ENCODE measurements around the gene TCTA.

TCTA gene

DNA sequence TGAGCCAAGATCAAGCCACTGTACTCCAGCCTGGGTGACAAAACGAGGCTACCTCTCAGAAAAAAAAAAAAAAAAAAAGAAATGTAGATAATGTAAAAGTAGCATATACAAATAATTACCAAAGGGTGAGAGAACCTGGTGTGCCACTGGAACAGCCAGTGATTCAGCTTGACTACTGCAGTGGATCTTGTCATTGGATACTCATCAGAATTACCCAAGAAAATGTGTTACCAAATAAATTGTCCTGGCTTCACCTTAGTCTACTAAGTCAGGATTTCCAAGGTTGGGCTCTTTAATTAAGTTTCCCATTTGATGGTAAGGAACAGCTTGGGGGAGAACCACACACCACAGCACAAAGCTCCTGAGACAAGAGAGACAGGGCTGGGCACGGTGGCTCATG is 15.4 kb downstream of the TCTA start:
- TF ChIP-seq, protein P1, sequence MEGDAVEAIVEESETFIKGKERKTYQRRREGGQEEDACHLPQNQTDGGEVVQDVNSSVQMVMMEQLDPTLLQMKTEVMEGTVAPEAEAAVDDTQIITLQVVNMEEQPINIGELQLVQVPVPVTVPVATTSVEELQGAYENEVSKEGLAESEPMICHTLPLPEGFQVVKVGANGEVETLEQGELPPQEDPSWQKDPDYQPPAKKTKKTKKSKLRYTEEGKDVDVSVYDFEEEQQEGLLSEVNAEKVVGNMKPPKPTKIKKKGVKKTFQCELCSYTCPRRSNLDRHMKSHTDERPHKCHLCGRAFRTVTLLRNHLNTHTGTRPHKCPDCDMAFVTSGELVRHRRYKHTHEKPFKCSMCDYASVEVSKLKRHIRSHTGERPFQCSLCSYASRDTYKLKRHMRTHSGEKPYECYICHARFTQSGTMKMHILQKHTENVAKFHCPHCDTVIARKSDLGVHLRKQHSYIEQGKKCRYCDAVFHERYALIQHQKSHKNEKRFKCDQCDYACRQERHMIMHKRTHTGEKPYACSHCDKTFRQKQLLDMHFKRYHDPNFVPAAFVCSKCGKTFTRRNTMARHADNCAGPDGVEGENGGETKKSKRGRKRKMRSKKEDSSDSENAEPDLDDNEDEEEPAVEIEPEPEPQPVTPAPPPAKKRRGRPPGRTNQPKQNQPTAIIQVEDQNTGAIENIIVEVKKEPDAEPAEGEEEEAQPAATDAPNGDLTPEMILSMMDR (IDR thresholded peaks at IDR 0.05): no peak
- Histone ChIP-seq H3K27ac (no peak overlapping the region), H3K4me1 (peaks cover 0 to 20% (median 7%) of the 10 kb centered on the region in 4 donors), H3K36me3 (peaks cover 0 to 22% (median 17%) of the 10 kb centered on the region in 3 donors), H3K9me3 (no peaks in the 10 kb centered on the region), H3K27me3 (no peaks in the 10 kb centered on the region), H3K4me3 (no peak overlapping the region)
- DNase-seq: no peak
- intact Hi-C loops (cut with DNase I; ENCODE audit: low total_unique reads): no loop called here

DNA sequence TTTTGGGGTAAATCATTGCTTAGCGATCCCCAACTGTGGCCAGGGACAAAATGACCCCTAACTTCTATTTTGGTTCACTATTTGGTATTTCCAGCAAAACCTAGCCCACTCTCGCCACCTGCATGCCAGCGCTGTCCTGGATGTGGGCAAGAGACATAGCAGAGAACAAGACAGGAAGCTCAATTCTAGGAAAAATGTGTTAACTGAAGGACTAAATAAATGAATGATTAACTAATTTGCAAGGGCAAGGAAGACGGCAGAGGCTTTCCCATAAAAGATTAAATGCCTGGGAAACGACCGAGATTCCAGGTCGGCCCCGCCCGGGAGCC is 16.5 kb downstream of the TCTA start:
- intact Hi-C loops (cut with DNase I; ENCODE audit: low total_unique reads): no loop called here
- Histone ChIP-seq H3K36me3 (peaks cover 0 to 22% (median 17%) of the 10 kb centered on the region in 3 donors), H3K27ac (peak overlapping the region; percentile 80 to 88), H3K4me3 (peak overlapping the region; percentile 55 to 59), H3K4me1 (peaks cover 0 to 12% (median 4%) of the 10 kb centered on the region in 4 donors), H3K9me3 (no peaks in the 10 kb centered on the region), H3K27me3 (no peaks in the 10 kb centered on the region)
- TF ChIP-seq, protein P1 (IDR thresholded peaks at IDR 0.05): no peak
- DNase-seq: no peak

- no peak for DNase-seq
- TF ChIP-seq, protein P1 (IDR thresholded peaks at IDR 0.05): no peak
- peaks cover 0 to 4% (median 0%) of the 10 kb centered on the region in 4 donors for H3K4me1 ChIP-seq
- H3K27ac ChIP-seq: no peak overlapping the region
- intact Hi-C loops (cut with DNase I; ENCODE audit: low total_unique reads): no loop called here
- no peaks in the 10 kb centered on the region for H3K36me3 ChIP-seq
- H3K27me3 ChIP-seq: no peaks in the 10 kb centered on the region
- no peak overlapping the region for H3K4me3 ChIP-seq
- H3K9me3 ChIP-seq: no peaks in the 10 kb centered on the region
These were observed 22.5 kb downstream of the TCTA start for GRCh38 chr3:49434731-49435130.

DNA sequence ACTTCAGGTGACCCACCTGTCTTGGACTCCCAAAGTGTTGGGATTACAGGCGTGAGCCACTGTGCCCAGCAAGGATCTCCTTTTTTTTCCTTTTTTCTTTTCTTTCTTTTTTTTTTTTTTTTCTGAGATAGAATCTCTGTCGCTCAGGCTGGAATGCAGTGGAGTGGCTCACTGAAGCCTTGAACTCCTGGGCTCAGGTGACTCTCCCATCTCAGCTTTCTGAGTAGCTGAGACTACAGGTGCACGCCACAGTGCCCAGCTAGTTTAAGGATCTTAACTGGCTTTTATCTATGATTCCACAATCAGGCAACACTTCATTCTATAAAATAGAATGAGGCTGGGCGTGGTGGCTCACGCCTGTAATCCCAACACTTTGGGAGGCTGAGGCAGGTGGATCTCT is 33.2 kb downstream of the TCTA start:
- DNase-seq: no peak
- H3K9me3 ChIP-seq: no peaks in the 10 kb centered on the region
- H3K27ac ChIP-seq: peak overlapping the region in 1 of 2 donors; percentile 80
- H3K4me3 ChIP-seq: no peak overlapping the region
- peaks cover 0 to 16% (median 6%) of the 10 kb centered on the region in 4 donors for H3K4me1 ChIP-seq
- TF ChIP-seq, protein P1 (IDR thresholded peaks at IDR 0.05): no peak
- no peaks in the 10 kb centered on the region for H3K27me3 ChIP-seq
- H3K36me3 ChIP-seq: no peaks in the 10 kb centered on the region
- intact Hi-C loops (cut with DNase I; ENCODE audit: low total_unique reads): loop anchor here (5.0 kb wide), 1 partner anchor 103 kb away; the partner anchor contains the start of gene USP4

GRCh38 chr3:49453621-49454020 is 41.4 kb downstream of the TCTA start:
- H3K9me3 ChIP-seq: no peaks in the 10 kb centered on the region
- no peak overlapping the region for H3K4me3 ChIP-seq
- H3K27me3 ChIP-seq: no peaks in the 10 kb centered on the region
- H3K36me3 ChIP-seq: no peaks in the 10 kb centered on the region
- no peak overlapping the region for H3K27ac ChIP-seq
- no peak for DNase-seq
- peaks cover 0 to 24% (median 10%) of the 10 kb centered on the region in 4 donors for H3K4me1 ChIP-seq
- TF ChIP-seq, protein P1 (IDR thresholded peaks at IDR 0.05): no peak
- intact Hi-C loops (cut with DNase I; ENCODE audit: low total_unique reads): loop anchor here (5.0 kb wide), 1 partner anchor 281 kb away; the partner anchor contains the start of gene KLHDC8B

GRCh38 chr3:49454458-49454857 is 42.2 kb downstream of the TCTA start:
- H3K4me3 ChIP-seq: no peak overlapping the region
- peaks cover 0 to 21% (median 10%) of the 10 kb centered on the region in 4 donors for H3K4me1 ChIP-seq
- DNase-seq: no peak
- H3K9me3 ChIP-seq: no peaks in the 10 kb centered on the region
- TF ChIP-seq, protein P1 (IDR thresholded peaks at IDR 0.05): peak; percentile 13 to 20
- H3K27ac ChIP-seq: peak overlapping the region in 1 of 2 donors; percentile 63
- no peaks in the 10 kb centered on the region for H3K36me3 ChIP-seq
- H3K27me3 ChIP-seq: no peaks in the 10 kb centered on the region
- intact Hi-C loops (cut with DNase I; ENCODE audit: low total_unique reads): loop anchor here (5.0 kb wide), 1 partner anchor 282 kb away; the partner anchor contains the start of gene KLHDC8B
